GM21786 (cell line): Measurements from ENCODE around the gene KLF7.
A peak's percentile ranks its signal among the peaks of the same experiment; 100 is the strongest.

Experiments
- ATAC-seq: cut with Tn5 transposase; IDR thresholded peaks from one replicate; pipeline ENCODE4 v1.9.1; 2021; ENCODE audit not compliant: unreplicated experiment

The KLF7 gene

GRCh38 chr2:207097278-207097677 lies 68.5 kb downstream of the KLF7 start:
- no peak for ATAC-seq

- ATAC-seq, result no peak
These were observed 69.8 kb downstream of the KLF7 start for GRCh38 chr2:207095963-207096362.

- no peak for ATAC-seq
These were observed 72.5 kb downstream of the KLF7 start for GRCh38 chr2:207093234-207093633.

- no peak for ATAC-seq
These were observed 72.9 kb downstream of the KLF7 start for GRCh38 chr2:207092818-207093217.

GRCh38 chr2:207091928-207092327 lies 73.8 kb downstream of the KLF7 start:
- ATAC-seq, result no peak

GRCh38 chr2:207091176-207091575 lies 74.6 kb downstream of the KLF7 start:
- ATAC-seq, result no peak

GRCh38 chr2:207090389-207090788 lies 75.4 kb downstream of the KLF7 start:
- ATAC-seq, result no peak

- no peak for ATAC-seq
These were observed 76.9 kb downstream of the KLF7 start for GRCh38 chr2:207088839-207089238.

- ATAC-seq, result no peak
These were observed 77.5 kb downstream of the KLF7 start for GRCh38 chr2:207088276-207088675.

- no peak for ATAC-seq
These were observed 78.5 kb downstream of the KLF7 start for GRCh38 chr2:207087046-207087902.

- ATAC-seq, result no peak
These were observed 79.6 kb downstream of the KLF7 start for GRCh38 chr2:207086136-207086535.

GRCh38 chr2:207085110-207085509 lies 80.6 kb downstream of the KLF7 start:
- no peak for ATAC-seq

- no peak for ATAC-seq
These were observed 82.2 kb downstream of the KLF7 start for GRCh38 chr2:207083361-207084110.

- ATAC-seq, result no peak
These were observed 83.1 kb downstream of the KLF7 start for GRCh38 chr2:207082619-207083018.

GRCh38 chr2:207078186-207078798 lies 87.5 kb downstream of the KLF7 start:
- no peak for ATAC-seq

GRCh38 chr2:207077266-207077665 lies 88.5 kb downstream of the KLF7 start:
- ATAC-seq, result no peak

GRCh38 chr2:207075456-207075855 lies 90.3 kb downstream of the KLF7 start:
- ATAC-seq, result no peak

- ATAC-seq, result peak; percentile 41
These were observed 91.7 kb downstream of the KLF7 start for GRCh38 chr2:207073801-207074678.

GRCh38 chr2:207073412-207073800 lies 92.3 kb downstream of the KLF7 start:
- ATAC-seq, result peak; percentile 18

- ATAC-seq, result no peak
These were observed 93.2 kb downstream of the KLF7 start for GRCh38 chr2:207072571-207072970.

- ATAC-seq, result no peak
These were observed 93.9 kb downstream of the KLF7 start for GRCh38 chr2:207071820-207072219.
